HG02885 (cell line): ENCODE data around the gene PP2D1.
"Not testable (repeated sequence)": the region's sequence is repeated elsewhere in the genome, so short reads cannot be mapped to it uniquely, and the experiment has no call there.

Experiments
- ATAC-seq: cut with Tn5 transposase; IDR thresholded peaks from one replicate; pipeline ENCODE4 v1.9.1; 2021; ENCODE audit warnings: mild to moderate bottlenecking; ENCODE audit not compliant: unreplicated experiment, poor library complexity

Gene PP2D1

GRCh38 chr3:19988904-19989303, 23.2 kb downstream of the PP2D1 start:
- not testable (repeated sequence) for ATAC-seq

GRCh38 chr3:19972054-19972453, 40.0 kb downstream of the PP2D1 start:
- no peak for ATAC-seq

DNA sequence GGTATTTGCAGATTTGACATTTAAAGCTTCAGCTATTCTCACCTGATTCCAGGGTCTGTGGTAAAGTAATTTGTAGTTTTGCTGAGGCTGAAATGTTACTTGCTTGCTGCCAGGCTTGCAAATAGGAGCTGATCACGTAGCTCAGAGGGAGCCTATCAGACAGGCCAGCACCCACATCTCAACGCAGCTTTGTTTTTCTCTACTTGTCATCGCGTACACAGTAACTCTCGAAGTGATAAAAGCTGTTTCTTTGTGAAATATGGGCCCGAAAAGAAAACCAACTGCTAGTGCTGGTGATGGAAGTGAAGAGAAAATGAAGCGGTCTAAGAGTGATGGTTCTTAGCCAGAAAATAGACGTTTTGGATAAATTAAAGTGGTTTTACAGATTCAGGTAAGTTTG, 41.7 kb downstream of the PP2D1 start:
- ATAC-seq = no peak

- ATAC-seq = no peak
Observed at GRCh38 chr3:19967812-19968211, 44.3 kb downstream of the PP2D1 start.

- no peak for ATAC-seq
Observed at GRCh38 chr3:19967208-19967607, 44.9 kb downstream of the PP2D1 start.

DNA sequence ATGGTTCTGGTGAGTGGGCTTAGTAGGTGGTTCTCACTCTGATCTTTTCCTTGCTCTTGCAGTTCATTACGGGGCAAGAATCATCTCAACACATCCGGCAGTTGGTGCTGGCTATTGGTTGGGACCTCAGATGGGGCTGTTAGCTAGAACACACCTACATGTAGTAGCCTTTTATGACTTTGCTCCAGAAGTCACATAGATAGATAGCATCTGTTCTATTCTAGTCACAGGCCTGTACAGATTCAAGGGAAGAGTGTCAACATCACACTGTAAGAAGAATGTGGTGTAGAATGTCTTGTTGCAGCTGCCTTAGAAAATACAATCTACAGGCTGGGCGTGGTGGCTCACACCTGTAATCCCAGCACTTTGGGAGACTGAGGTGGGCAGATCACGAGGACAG, 50.1 kb downstream of the PP2D1 start:
- ATAC-seq = no peak

DNA sequence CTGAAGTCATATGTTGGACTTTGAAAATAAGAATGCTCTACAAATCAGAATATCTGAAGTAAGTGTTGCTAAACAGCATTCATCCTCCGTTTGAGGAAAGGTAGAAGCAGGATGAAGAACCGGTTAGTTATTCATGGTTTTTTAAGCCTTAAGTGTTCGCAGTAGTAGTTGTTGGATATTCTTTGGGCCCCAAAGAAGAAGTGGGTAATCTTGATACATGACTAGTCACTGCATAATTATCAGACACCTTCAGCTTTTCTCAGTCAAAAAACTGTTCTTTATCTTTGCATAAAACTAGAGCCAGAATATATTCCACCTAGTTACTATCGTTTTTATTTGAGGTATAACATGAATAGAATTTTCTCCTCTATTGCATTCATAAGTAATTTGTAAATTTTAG, 51.4 kb downstream of the PP2D1 start:
- no peak for ATAC-seq

- no peak for ATAC-seq
Observed at GRCh38 chr3:19959505-19959904, 52.6 kb downstream of the PP2D1 start.

DNA sequence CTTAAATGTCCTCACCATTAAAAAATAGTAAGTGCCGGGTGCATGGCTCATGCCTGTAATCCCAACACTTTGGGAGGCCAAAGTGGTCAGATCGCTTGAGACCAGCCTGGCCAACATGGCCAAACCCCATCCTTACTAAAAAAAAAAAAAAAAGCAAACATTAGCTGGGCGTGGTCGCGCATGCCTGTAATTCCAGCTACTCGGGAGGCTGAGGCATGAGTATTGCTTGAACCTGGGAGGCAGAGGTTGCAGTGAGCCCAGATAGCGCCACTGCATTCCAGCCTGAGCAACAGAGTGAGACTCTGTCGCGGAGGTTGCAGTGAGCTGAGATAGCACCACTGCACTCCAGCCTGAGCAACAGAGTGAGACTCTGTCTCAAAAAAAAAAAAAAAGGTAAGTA, 54.7 kb downstream of the PP2D1 start:
- not testable (repeated sequence) for ATAC-seq

- no peak for ATAC-seq
Observed at GRCh38 chr3:19954676-19955075, 57.4 kb downstream of the PP2D1 start.

DNA sequence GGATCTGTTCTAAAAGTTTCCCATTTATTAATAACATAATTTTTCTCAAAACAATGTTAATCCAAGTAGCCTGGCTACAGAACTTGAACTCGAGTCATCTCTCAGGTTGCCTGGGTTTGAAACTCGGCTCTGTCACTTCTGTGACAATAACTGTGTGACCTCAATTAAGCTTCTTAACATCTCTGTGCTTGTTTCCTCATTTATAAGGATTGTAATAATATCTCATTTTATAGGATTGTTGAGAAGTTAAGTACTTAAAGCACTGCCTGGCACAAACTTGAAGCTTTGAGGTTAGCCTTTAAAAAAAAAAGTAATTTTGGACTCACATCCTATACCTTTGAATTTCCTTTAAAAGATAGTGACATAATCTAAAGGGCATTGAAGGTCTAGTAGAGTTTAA, 61.7 kb downstream of the PP2D1 start:
- ATAC-seq = no peak

DNA sequence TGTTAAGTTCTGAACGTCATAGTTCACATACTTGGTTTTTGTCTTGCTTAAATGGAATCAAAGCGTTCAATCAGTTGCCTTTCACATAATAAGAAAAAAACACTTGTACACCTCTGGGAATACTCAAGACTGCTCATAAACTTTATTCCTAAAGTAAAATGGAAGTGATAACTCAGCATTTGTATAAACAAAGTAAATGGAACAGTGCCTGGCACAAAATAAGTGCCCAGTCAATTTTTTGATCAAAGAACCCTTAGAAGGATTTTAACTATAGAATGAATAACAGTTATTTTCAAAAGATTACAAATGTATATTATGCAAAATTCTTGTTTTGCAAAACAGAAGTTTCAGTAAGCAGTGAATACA, 63.9 kb downstream of the PP2D1 start:
- ATAC-seq = no peak

GRCh38 chr3:19947549-19948225, 64.4 kb downstream of the PP2D1 start:
- peak; percentile 24 for ATAC-seq

GRCh38 chr3:19946832-19947548, 65.1 kb downstream of the PP2D1 start, which contains the start of gene RAB5A:
RAB5A (plus strand) TSS chr3:19947097; CDS start chr3:19950899, 3,802 bp downstream.
- peak; percentile 94 for ATAC-seq

- ATAC-seq = peak; percentile 9
Observed at GRCh38 chr3:19945969-19946831, 65.9 kb downstream of the PP2D1 start.

- ATAC-seq = no peak
Observed at GRCh38 chr3:19945534-19945933, 66.5 kb downstream of the PP2D1 start.

DNA sequence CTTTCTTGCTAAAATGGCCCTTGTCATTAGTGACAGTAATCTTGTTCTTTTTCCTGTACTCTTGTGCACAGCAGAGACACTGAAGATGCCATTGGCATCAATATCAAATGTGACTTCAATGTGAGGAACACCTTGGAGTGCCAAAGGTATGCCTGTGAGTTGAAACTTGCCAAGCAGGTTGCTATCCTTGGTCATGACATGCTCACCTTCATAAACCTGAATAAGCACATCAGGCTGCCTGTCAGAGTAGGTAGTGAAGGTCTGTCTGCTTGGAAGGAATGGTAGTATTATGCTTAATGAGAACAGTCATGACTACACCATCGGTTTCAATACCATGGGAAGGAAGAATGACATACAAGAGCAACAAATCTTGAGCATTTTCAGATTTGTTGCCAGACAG, 71.4 kb downstream of the PP2D1 start:
- ATAC-seq = no peak

DNA sequence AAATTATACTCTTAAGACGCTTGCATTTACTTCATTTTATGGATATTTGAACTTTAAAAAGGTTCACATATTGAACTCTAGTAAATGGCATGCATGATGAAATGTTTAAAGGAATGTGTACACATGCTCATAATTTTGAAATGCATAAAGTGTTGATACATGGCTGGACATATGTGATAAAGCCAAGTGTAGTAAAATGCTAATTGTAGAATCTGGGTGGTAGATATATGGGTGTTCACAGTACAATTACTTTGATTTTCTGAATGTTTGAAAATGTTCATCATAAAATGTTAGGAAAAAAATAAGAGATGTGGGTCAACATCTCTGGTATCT, 73.8 kb downstream of the PP2D1 start:
- ATAC-seq = no peak

DNA sequence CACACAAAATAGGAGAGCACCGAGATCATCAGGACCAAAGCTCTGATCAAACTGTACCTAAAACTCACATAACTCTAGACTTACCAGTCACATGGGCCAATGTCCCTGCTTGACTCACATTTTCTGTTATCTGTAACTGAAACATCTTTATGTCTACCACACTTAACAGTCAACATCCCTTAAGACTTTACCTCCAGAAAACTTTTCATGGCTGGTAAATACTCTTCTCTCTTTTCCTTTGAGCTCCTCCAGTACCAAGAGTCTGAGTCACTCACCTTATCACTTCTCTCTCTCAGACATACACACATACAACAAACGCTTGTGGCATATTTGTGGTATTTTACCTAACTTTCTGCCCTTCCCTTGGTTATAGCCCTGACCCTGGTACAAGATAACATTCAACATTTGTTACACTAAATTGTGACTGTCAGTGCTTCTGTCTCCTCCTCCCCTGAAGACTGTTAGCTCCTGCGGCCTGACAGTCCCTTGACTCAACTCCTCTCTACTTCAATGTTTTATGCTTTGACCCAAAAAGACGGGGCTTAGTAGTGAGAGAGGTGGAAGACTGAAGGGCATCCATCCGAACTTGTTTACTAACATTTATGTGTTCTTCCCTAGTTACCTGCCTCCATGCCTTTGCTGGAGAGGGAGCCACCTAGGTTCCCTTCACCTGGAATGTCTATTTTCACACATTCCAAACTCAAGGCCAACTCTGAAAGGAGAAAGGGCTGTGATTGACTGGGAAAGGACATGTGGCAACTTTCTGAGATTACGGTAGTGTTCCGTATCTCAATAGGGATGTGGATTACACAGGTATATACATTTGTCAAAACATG, 74.4 kb downstream of the PP2D1 start:
- no peak for ATAC-seq
